ENCODE results near the gene NLRP9. TPM values are rescaled to one million over a fixed set of nuclear protein-coding genes. Genes with fewer than 3 reads are reported as not detected.

Gene NLRP9
- total RNA-seq, 1 experiment from 2014 or later, result not detected

DNA sequence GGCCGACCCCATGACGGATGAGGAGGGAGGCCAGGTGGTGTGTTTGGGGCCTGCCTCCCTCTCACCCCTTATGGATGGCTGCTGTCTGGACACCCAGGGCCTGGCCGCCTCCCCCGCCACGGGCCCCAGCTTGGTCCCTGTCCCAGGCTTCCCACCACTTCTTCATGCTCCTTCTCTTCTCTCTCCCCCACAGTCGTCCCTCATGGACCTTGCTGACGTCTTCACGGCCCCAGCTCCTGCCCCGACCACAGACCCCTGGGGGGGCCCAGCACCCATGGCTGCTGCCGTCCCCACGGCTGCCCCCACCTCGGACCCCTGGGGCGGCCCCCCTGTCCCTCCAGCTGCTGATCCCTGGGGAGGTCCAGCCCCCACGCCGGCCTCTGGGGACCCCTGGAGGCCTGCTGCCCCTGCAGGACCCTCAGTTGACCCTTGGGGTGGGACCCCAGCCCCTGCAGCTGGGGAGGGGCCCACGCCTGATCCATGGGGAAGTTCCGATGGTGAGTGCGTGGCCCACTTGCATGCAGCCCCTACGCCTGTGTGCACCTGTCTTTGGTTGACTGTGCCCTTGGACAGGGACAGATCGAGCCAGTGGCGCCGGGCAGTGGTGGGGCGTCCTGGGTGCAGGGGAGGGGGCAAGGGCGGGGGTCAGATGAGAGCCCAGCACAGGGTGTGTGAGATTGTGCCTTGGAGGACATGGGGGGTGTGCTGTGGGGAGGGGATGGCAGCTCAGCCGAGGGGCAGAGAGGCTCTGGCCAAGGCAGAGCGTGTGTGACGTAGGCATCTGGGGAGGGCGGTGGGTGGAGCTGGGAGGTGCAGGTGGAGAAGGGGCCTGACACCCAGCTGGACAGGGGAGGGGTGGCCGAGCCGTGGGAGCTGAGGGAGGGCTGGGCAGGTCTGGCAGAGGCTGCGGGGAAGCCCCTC lies 46.4 kb downstream of the NLRP9 start (continued):
- TF ChIP-seq, protein P1, sequence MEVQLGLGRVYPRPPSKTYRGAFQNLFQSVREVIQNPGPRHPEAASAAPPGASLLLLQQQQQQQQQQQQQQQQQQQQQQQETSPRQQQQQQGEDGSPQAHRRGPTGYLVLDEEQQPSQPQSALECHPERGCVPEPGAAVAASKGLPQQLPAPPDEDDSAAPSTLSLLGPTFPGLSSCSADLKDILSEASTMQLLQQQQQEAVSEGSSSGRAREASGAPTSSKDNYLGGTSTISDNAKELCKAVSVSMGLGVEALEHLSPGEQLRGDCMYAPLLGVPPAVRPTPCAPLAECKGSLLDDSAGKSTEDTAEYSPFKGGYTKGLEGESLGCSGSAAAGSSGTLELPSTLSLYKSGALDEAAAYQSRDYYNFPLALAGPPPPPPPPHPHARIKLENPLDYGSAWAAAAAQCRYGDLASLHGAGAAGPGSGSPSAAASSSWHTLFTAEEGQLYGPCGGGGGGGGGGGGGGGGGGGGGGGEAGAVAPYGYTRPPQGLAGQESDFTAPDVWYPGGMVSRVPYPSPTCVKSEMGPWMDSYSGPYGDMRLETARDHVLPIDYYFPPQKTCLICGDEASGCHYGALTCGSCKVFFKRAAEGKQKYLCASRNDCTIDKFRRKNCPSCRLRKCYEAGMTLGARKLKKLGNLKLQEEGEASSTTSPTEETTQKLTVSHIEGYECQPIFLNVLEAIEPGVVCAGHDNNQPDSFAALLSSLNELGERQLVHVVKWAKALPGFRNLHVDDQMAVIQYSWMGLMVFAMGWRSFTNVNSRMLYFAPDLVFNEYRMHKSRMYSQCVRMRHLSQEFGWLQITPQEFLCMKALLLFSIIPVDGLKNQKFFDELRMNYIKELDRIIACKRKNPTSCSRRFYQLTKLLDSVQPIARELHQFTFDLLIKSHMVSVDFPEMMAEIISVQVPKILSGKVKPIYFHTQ (CRISPR knock-in tag; IDR thresholded peaks at IDR 0.05), result no peak
- TF ChIP-seq, protein P2, sequence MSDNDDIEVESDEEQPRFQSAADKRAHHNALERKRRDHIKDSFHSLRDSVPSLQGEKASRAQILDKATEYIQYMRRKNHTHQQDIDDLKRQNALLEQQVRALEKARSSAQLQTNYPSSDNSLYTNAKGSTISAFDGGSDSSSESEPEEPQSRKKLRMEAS (CRISPR knock-in tag; IDR thresholded peaks at IDR 0.05), result no peak
- TF ChIP-seq, protein P3, sequence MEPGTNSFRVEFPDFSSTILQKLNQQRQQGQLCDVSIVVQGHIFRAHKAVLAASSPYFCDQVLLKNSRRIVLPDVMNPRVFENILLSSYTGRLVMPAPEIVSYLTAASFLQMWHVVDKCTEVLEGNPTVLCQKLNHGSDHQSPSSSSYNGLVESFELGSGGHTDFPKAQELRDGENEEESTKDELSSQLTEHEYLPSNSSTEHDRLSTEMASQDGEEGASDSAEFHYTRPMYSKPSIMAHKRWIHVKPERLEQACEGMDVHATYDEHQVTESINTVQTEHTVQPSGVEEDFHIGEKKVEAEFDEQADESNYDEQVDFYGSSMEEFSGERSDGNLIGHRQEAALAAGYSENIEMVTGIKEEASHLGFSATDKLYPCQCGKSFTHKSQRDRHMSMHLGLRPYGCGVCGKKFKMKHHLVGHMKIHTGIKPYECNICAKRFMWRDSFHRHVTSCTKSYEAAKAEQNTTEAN (CRISPR knock-in tag; IDR thresholded peaks at IDR 0.05), result no peak
- TF ChIP-seq, protein P4, sequence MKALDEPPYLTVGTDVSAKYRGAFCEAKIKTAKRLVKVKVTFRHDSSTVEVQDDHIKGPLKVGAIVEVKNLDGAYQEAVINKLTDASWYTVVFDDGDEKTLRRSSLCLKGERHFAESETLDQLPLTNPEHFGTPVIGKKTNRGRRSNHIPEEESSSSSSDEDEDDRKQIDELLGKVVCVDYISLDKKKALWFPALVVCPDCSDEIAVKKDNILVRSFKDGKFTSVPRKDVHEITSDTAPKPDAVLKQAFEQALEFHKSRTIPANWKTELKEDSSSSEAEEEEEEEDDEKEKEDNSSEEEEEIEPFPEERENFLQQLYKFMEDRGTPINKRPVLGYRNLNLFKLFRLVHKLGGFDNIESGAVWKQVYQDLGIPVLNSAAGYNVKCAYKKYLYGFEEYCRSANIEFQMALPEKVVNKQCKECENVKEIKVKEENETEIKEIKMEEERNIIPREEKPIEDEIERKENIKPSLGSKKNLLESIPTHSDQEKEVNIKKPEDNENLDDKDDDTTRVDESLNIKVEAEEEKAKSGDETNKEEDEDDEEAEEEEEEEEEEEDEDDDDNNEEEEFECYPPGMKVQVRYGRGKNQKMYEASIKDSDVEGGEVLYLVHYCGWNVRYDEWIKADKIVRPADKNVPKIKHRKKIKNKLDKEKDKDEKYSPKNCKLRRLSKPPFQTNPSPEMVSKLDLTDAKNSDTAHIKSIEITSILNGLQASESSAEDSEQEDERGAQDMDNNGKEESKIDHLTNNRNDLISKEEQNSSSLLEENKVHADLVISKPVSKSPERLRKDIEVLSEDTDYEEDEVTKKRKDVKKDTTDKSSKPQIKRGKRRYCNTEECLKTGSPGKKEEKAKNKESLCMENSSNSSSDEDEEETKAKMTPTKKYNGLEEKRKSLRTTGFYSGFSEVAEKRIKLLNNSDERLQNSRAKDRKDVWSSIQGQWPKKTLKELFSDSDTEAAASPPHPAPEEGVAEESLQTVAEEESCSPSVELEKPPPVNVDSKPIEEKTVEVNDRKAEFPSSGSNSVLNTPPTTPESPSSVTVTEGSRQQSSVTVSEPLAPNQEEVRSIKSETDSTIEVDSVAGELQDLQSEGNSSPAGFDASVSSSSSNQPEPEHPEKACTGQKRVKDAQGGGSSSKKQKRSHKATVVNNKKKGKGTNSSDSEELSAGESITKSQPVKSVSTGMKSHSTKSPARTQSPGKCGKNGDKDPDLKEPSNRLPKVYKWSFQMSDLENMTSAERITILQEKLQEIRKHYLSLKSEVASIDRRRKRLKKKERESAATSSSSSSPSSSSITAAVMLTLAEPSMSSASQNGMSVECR (CRISPR knock-in tag; IDR thresholded peaks at IDR 0.05; ENCODE audit: borderline replicate concordance), result no peak
- TF ChIP-seq TP53 (CRISPR knock-in tag; IDR thresholded peaks at IDR 0.05) (no peak), FOXP1 (CRISPR knock-in tag; IDR thresholded peaks at IDR 0.05; ENCODE audit: borderline replicate concordance) (no peak), EMX1 (CRISPR knock-in tag; IDR thresholded peaks at IDR 0.05) (no peak), SP1 (CRISPR knock-in tag; conservative IDR thresholded peaks at IDR 0.05) (no peak)

DNA sequence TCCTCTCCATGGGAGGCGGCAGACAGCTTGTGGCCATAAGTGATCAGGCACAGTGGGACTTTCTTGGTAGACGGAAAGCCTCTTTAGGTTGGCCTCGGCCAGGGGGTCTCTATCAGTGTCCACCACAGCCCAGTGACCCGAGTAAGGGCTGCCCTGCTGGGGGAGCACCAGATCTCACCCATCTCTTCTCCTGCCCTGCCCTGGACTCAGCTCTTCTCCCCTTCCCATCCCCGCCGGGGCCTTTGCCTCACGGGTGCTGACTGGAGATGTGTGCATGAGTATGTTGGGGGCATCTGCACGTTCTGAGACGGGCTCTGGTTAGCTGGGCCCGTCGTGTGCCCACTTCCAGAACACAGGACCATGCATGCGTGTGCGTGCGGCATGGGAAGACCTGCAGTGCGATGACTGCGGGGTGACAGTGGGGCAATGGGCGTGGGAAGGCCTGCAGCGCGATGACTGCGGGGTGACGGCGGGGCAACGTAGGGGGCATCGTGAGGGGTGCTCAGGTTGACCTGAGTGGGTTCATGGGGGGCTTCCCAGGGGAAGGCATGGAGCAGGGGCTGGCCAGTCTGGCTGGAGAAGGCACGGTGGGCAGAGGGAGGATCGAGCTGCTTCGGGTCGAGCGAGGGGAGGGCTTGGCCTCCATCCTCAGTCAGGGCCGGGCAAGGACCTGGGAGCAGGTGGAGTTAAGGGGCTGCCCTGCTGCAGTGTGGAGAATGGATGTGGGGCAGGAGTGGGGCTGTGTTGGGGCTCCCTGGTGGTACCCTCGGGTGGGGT lies 47.2 kb downstream of the NLRP9 start:
- no peak overlapping the region for H3K4me3 Mint-ChIP-seq
- H3K9me3 Mint-ChIP-seq, result no peaks in the 10 kb centered on the region
- H3K27ac Mint-ChIP-seq, result no peak overlapping the region
- ChIA-PET POLR2A (no interaction called here), CTCF (no interaction called here)
- no peaks in the 10 kb centered on the region for H3K27me3 Mint-ChIP-seq (ENCODE audit: low read depth)
- H3K36me3 Mint-ChIP-seq, result peaks cover 11% of the 10 kb centered on the region; the same call in 1 of the 2 replicates
- H3K4me1 Mint-ChIP-seq, result no peaks in the 10 kb centered on the region
- ATAC-seq (no peak), DNase-seq (ENCODE audit: low spot score) (no peak)
- TF ChIP-seq MXD4 (CRISPR knock-in tag; IDR thresholded peaks at IDR 0.05; ENCODE audit: borderline replicate concordance) (no peak), SMAD3 (CRISPR knock-in tag; IDR thresholded peaks at IDR 0.05; ENCODE audit: borderline replicate concordance) (no peak), JUN (CRISPR knock-in tag; IDR thresholded peaks at IDR 0.05) (no peak), ZNF263 (CRISPR knock-in tag; IDR thresholded peaks at IDR 0.05; ENCODE audit: low read depth) (no peak), HMGA2 (CRISPR knock-in tag; IDR thresholded peaks at IDR 0.05) (no peak), ZNF121 (CRISPR knock-in tag; IDR thresholded peaks at IDR 0.05) (no peak), EMX1 (CRISPR knock-in tag; IDR thresholded peaks at IDR 0.05) (no peak)
- TF ChIP-seq, protein P5, sequence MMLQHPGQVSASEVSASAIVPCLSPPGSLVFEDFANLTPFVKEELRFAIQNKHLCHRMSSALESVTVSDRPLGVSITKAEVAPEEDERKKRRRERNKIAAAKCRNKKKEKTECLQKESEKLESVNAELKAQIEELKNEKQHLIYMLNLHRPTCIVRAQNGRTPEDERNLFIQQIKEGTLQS (CRISPR knock-in tag; conservative IDR thresholded peaks at IDR 0.05), result no peak
- TF ChIP-seq, protein P6, sequence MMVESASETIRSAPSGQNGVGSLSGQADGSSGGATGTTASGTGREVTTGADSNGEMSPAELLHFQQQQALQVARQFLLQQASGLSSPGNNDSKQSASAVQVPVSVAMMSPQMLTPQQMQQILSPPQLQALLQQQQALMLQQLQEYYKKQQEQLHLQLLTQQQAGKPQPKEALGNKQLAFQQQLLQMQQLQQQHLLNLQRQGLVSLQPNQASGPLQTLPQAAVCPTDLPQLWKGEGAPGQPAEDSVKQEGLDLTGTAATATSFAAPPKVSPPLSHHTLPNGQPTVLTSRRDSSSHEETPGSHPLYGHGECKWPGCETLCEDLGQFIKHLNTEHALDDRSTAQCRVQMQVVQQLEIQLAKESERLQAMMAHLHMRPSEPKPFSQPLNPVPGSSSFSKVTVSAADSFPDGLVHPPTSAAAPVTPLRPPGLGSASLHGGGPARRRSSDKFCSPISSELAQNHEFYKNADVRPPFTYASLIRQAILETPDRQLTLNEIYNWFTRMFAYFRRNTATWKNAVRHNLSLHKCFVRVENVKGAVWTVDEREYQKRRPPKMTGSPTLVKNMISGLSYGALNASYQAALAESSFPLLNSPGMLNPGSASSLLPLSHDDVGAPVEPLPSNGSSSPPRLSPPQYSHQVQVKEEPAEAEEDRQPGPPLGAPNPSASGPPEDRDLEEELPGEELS (CRISPR knock-in tag; IDR thresholded peaks at IDR 0.05), result no peak
- TF ChIP-seq, protein P7, sequence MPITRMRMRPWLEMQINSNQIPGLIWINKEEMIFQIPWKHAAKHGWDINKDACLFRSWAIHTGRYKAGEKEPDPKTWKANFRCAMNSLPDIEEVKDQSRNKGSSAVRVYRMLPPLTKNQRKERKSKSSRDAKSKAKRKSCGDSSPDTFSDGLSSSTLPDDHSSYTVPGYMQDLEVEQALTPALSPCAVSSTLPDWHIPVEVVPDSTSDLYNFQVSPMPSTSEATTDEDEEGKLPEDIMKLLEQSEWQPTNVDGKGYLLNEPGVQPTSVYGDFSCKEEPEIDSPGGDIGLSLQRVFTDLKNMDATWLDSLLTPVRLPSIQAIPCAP (CRISPR knock-in tag; IDR thresholded peaks at IDR 0.05), result no peak
- TF ChIP-seq, protein P8, sequence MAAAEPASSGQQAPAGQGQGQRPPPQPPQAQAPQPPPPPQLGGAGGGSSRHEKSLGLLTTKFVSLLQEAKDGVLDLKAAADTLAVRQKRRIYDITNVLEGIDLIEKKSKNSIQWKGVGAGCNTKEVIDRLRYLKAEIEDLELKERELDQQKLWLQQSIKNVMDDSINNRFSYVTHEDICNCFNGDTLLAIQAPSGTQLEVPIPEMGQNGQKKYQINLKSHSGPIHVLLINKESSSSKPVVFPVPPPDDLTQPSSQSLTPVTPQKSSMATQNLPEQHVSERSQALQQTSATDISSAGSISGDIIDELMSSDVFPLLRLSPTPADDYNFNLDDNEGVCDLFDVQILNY (CRISPR knock-in tag; IDR thresholded peaks at IDR 0.05), result no peak
- TF ChIP-seq, protein P9, sequence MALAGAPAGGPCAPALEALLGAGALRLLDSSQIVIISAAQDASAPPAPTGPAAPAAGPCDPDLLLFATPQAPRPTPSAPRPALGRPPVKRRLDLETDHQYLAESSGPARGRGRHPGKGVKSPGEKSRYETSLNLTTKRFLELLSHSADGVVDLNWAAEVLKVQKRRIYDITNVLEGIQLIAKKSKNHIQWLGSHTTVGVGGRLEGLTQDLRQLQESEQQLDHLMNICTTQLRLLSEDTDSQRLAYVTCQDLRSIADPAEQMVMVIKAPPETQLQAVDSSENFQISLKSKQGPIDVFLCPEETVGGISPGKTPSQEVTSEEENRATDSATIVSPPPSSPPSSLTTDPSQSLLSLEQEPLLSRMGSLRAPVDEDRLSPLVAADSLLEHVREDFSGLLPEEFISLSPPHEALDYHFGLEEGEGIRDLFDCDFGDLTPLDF (CRISPR knock-in tag; IDR thresholded peaks at IDR 0.05), result no peak
